ENCODE results near the gene FAM216A.
"Not testable (repeated sequence)": the region's sequence is repeated elsewhere in the genome, so short reads cannot be mapped to it uniquely, and the experiment has no call there.

Gene FAM216A

GRCh38 chr12:110468214-110469048 lies at the start of gene FAM216A, which contains the start of gene GPN3:
TSS of gene FAM216A (plus strand) at chr12:110468845. CDS start at chr12:110468876, 31 bp downstream.
TSS of gene GPN3 (minus strand) at chr12:110468257. CDS start at chr12:110468203, 54 bp downstream.
- Histone ChIP-seq H3K9me3 (ENCODE audit: control insufficient read depth in 2 of 2, low read length in 2 of 2) (no peaks in the 10 kb centered on the region), H3K36me3 (ENCODE audit: control insufficient read depth in 2 of 2, insufficient read depth in 2 of 2, low read length in 2 of 2) (peaks cover 0 to 4% of the 10 kb centered on the region in 2 donors), H3K4me3 (ENCODE audit: low read length in 2 of 2) (peak within 1 kb of the TSS; percentile 84 to 99)

GRCh38 chr12:110420644-110421043 lies 48.0 kb upstream of the FAM216A start:
- not testable (repeated sequence) for H3K27ac ChIP-seq (ENCODE audit: low read length); H3K4me3 ChIP-seq (ENCODE audit: low read length in 2 of 2); H3K4me1 ChIP-seq (ENCODE audit: control insufficient read depth, insufficient read depth, low read length); H3K27me3 ChIP-seq (ENCODE audit: control insufficient read depth in 1 of 2, insufficient read depth in 2 of 2, low read length in 2 of 2); H3K9me3 ChIP-seq (ENCODE audit: control insufficient read depth in 2 of 2, low read length in 2 of 2); H3K9ac ChIP-seq (ENCODE audit: low read length in 2 of 2); H3K36me3 ChIP-seq (ENCODE audit: control insufficient read depth in 2 of 2, insufficient read depth in 2 of 2, low read length in 2 of 2)

More at GRCh38 chr12:110468214-110469048, at the start of gene FAM216A, which contains the start of gene GPN3:
- Histone ChIP-seq H3K27ac (ENCODE audit: low read length) (peak within 1 kb of the TSS; percentile 94), H3K4me1 (ENCODE audit: control insufficient read depth, insufficient read depth, low read length) (peaks cover 19% of the 10 kb centered on the region), H3K27me3 (ENCODE audit: control insufficient read depth in 1 of 2, insufficient read depth in 2 of 2, low read length in 2 of 2) (no peaks in the 10 kb centered on the region), H3K9ac (ENCODE audit: low read length in 2 of 2) (peak within 1 kb of the TSS; percentile 84 to 97)

GRCh38 chr12:110421159-110421661 lies 47.4 kb upstream of the FAM216A start:
- Histone ChIP-seq H3K4me1 (ENCODE audit: control insufficient read depth, insufficient read depth, low read length) (no peaks in the 10 kb centered on the region), H3K27me3 (ENCODE audit: control insufficient read depth in 1 of 2, insufficient read depth in 2 of 2, low read length in 2 of 2) (no peaks in the 10 kb centered on the region), H3K27ac (ENCODE audit: low read length) (no peak overlapping the region), H3K9ac (ENCODE audit: low read length in 2 of 2) (no peak overlapping the region), H3K36me3 (ENCODE audit: control insufficient read depth in 2 of 2, insufficient read depth in 2 of 2, low read length in 2 of 2) (no peaks in the 10 kb centered on the region), H3K4me3 (ENCODE audit: low read length in 2 of 2) (no peak overlapping the region), H3K9me3 (ENCODE audit: control insufficient read depth in 2 of 2, low read length in 2 of 2) (no peaks in the 10 kb centered on the region)

- no peak overlapping the region for H3K27ac ChIP-seq (ENCODE audit: low read length)
- no peaks in the 10 kb centered on the region for H3K27me3 ChIP-seq (ENCODE audit: control insufficient read depth in 1 of 2, insufficient read depth in 2 of 2, low read length in 2 of 2)
- no peak overlapping the region for H3K4me3 ChIP-seq (ENCODE audit: low read length in 2 of 2)
- H3K4me1 ChIP-seq (ENCODE audit: control insufficient read depth, insufficient read depth, low read length) = no peaks in the 10 kb centered on the region
- H3K9ac ChIP-seq (ENCODE audit: low read length in 2 of 2) = no peak overlapping the region
- no peaks in the 10 kb centered on the region for H3K9me3 ChIP-seq (ENCODE audit: control insufficient read depth in 2 of 2, low read length in 2 of 2)
- no peaks in the 10 kb centered on the region for H3K36me3 ChIP-seq (ENCODE audit: control insufficient read depth in 2 of 2, insufficient read depth in 2 of 2, low read length in 2 of 2)
Measured at GRCh38 chr12:110421701-110422100, 46.9 kb upstream of the FAM216A start.

GRCh38 chr12:110424237-110424636 lies 44.4 kb upstream of the FAM216A start:
- Histone ChIP-seq H3K36me3 (ENCODE audit: control insufficient read depth in 2 of 2, insufficient read depth in 2 of 2, low read length in 2 of 2) (no peaks in the 10 kb centered on the region), H3K9me3 (ENCODE audit: control insufficient read depth in 2 of 2, low read length in 2 of 2) (no peaks in the 10 kb centered on the region), H3K4me1 (ENCODE audit: control insufficient read depth, insufficient read depth, low read length) (no peaks in the 10 kb centered on the region), H3K9ac (ENCODE audit: low read length in 2 of 2) (no peak overlapping the region), H3K27ac (ENCODE audit: low read length) (no peak overlapping the region), H3K4me3 (ENCODE audit: low read length in 2 of 2) (no peak overlapping the region), H3K27me3 (ENCODE audit: control insufficient read depth in 1 of 2, insufficient read depth in 2 of 2, low read length in 2 of 2) (no peaks in the 10 kb centered on the region)

- H3K4me1 ChIP-seq (ENCODE audit: control insufficient read depth, insufficient read depth, low read length) = no peaks in the 10 kb centered on the region
- H3K27me3 ChIP-seq (ENCODE audit: control insufficient read depth in 1 of 2, insufficient read depth in 2 of 2, low read length in 2 of 2) = no peaks in the 10 kb centered on the region
- no peak overlapping the region for H3K27ac ChIP-seq (ENCODE audit: low read length)
- no peak overlapping the region for H3K4me3 ChIP-seq (ENCODE audit: low read length in 2 of 2)
- no peak overlapping the region for H3K9ac ChIP-seq (ENCODE audit: low read length in 2 of 2)
- H3K36me3 ChIP-seq (ENCODE audit: control insufficient read depth in 2 of 2, insufficient read depth in 2 of 2, low read length in 2 of 2) = no peaks in the 10 kb centered on the region
- no peaks in the 10 kb centered on the region for H3K9me3 ChIP-seq (ENCODE audit: control insufficient read depth in 2 of 2, low read length in 2 of 2)
Measured at GRCh38 chr12:110426406-110426805, 42.2 kb upstream of the FAM216A start.

- H3K27ac ChIP-seq (ENCODE audit: low read length); H3K4me1 ChIP-seq (ENCODE audit: control insufficient read depth, insufficient read depth, low read length); H3K27me3 ChIP-seq (ENCODE audit: control insufficient read depth in 1 of 2, insufficient read depth in 2 of 2, low read length in 2 of 2); H3K9me3 ChIP-seq (ENCODE audit: control insufficient read depth in 2 of 2, low read length in 2 of 2); H3K36me3 ChIP-seq (ENCODE audit: control insufficient read depth in 2 of 2, insufficient read depth in 2 of 2, low read length in 2 of 2); H3K9ac ChIP-seq (ENCODE audit: low read length in 2 of 2); H3K4me3 ChIP-seq (ENCODE audit: low read length in 2 of 2): not testable (repeated sequence)
Measured at GRCh38 chr12:110429676-110430075, 39.0 kb upstream of the FAM216A start.

GRCh38 chr12:110431957-110432587 lies 36.6 kb upstream of the FAM216A start:
- Histone ChIP-seq H3K36me3 (ENCODE audit: control insufficient read depth in 2 of 2, insufficient read depth in 2 of 2, low read length in 2 of 2) (peaks cover 6 to 11% of the 10 kb centered on the region in 2 donors), H3K4me3 (ENCODE audit: low read length in 2 of 2) (peak overlapping the region in 1 of 2 donors; percentile 49), H3K4me1 (ENCODE audit: control insufficient read depth, insufficient read depth, low read length) (no peaks in the 10 kb centered on the region), H3K9me3 (ENCODE audit: control insufficient read depth in 2 of 2, low read length in 2 of 2) (no peaks in the 10 kb centered on the region), H3K27me3 (ENCODE audit: control insufficient read depth in 1 of 2, insufficient read depth in 2 of 2, low read length in 2 of 2) (no peaks in the 10 kb centered on the region), H3K9ac (ENCODE audit: low read length in 2 of 2) (no peak overlapping the region), H3K27ac (ENCODE audit: low read length) (no peak overlapping the region)

- H3K4me1 ChIP-seq (ENCODE audit: control insufficient read depth, insufficient read depth, low read length) = no peaks in the 10 kb centered on the region
- no peaks in the 10 kb centered on the region for H3K27me3 ChIP-seq (ENCODE audit: control insufficient read depth in 1 of 2, insufficient read depth in 2 of 2, low read length in 2 of 2)
- H3K9ac ChIP-seq (ENCODE audit: low read length in 2 of 2) = no peak overlapping the region
- no peak overlapping the region for H3K4me3 ChIP-seq (ENCODE audit: low read length in 2 of 2)
- no peak overlapping the region for H3K27ac ChIP-seq (ENCODE audit: low read length)
- H3K9me3 ChIP-seq (ENCODE audit: control insufficient read depth in 2 of 2, low read length in 2 of 2) = no peaks in the 10 kb centered on the region
- peaks cover 20 to 23% of the 10 kb centered on the region in 2 donors for H3K36me3 ChIP-seq (ENCODE audit: control insufficient read depth in 2 of 2, insufficient read depth in 2 of 2, low read length in 2 of 2)
Measured at GRCh38 chr12:110436231-110436630, 32.4 kb upstream of the FAM216A start.

- Histone ChIP-seq H3K27ac (ENCODE audit: low read length) (no peak overlapping the region), H3K9ac (ENCODE audit: low read length in 2 of 2) (no peak overlapping the region), H3K4me3 (ENCODE audit: low read length in 2 of 2) (no peak overlapping the region), H3K36me3 (ENCODE audit: control insufficient read depth in 2 of 2, insufficient read depth in 2 of 2, low read length in 2 of 2) (peaks cover 6 to 26% of the 10 kb centered on the region in 2 donors), H3K4me1 (ENCODE audit: control insufficient read depth, insufficient read depth, low read length) (peaks cover 8% of the 10 kb centered on the region), H3K27me3 (ENCODE audit: control insufficient read depth in 1 of 2, insufficient read depth in 2 of 2, low read length in 2 of 2) (no peaks in the 10 kb centered on the region), H3K9me3 (ENCODE audit: control insufficient read depth in 2 of 2, low read length in 2 of 2) (no peaks in the 10 kb centered on the region)
Measured at GRCh38 chr12:110444455-110444854, 24.2 kb upstream of the FAM216A start.
